Superior temporal gyrus (tissue), 1 donor: ENCODE measurements around the gene ZNF280D.

ENCODE experiments used
- DNase-seq: peaks from one replicate; pipeline ENCODE4 v3.0.0-alpha.2; 2016; ENCODE audit errors: extremely low spot score

ZNF280D gene

GRCh38 chr15:56752986-56753385 lies 19.7 kb upstream of the ZNF280D start:
- no peak for DNase-seq

DNA sequence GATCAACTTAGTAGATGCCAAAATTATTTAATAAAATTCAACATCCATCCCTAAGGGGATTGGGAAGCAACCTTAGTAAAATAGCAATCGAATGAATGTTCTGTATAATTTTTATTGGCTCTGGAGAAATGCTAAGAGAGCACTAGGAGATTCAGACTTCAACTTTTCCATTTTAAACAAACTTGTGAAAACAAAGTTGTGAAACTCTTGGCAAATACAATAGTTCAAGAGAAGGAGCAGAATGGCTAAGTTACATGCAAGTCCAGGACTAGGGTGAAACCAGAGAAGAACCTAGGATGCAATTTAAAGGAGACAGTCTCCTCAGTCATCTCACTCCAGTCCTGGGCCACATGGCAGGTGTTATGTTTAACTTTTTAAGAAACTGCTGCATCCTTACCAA lies 16.7 kb upstream of the ZNF280D start:
- DNase-seq, result no peak

DNA sequence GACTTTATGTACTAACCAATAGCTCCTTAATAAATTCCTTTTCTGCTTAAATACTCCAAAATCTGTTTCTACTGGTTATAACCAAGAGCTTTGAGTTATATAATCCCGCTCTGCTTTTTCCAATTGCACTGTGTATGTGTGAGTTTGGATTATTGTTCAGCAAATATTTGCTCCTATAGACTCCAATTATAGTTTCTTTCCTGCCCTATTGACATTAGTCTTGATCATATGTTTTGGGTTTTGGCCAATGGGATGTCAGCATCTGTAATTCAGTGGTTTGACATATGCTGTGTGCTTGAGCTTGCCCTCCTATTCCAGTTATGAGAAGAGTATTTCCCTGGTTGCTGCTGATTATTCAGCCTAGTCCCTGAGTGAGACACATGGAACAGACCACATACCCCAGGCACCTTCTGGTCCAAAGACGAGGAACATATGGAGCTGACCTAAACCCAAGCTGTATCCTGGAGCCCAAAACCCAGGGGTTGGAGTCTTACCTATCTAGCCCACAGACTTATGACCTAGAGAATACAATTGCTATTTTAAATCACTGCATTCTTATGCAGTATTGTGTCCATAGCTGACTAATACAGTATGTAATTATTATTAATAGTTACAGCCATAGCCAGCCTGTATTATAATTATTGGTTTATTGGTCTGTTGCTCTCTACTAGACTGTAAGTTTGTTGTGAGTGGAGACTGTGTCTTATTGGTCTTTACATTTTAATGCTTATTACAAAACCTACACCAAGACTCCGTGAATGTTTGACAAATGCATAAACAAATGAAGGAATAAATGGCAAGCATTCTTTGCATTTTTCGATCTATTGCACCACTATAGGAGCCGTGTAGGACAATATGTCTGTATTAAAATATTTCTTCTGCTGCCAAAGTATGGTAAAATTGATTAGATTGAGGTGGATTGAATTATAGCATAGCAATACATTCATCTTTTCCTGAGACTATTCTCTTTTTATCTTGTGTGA lies 11.7 kb upstream of the ZNF280D start:
- DNase-seq, result no peak

DNA sequence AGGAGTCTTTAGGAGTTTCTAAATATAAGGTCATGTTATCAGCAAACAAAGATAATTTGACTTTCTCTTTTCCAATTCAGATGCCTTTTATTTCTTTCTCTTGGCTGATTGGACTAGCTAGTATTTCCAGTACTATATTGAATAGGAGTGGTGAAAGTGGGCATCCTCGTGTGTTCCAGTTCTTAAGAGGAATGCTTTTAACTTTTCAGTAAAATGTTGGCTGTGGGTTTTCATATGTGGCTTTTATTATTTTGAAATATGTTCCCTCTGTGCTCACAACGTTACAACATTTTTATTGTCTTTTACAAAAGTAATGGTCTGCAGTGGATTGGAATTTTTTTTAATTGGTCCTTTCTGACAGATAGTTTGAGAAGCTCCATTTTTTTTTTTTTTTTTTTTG lies 8.2 kb upstream of the ZNF280D start:
- DNase-seq, result no peak

DNA sequence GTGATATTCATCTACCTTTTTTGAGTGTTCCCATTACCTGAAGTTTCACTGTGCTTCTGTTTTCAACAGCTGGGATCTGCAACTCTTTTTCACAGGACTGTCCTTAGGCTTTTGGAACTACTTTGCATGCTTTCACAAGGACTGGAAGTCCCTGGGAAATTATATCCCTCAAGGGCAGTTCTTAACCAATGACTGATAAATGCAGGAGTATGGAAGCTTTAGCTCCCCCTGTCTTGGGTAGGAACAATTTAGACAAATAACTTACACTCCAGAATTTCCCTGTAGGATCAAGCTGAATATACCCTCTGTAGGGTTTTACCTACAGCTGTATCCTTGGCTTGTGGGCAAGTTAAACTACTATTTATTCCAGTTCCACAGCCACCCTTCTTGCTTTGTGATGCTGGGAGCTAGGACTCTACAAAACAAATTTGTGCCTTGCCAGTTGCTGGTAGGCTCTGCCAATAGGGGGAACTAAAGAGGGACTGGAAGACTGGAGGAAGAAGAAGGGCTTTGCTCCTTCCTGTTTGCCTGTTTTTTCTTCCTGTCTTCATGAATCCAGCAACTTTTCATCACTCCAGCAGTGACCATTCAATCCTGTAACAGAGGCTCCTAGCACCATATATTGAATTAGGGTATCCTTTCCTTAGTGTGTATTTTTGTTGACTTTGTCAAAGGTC lies 6.8 kb upstream of the ZNF280D start:
- DNase-seq, result no peak

GRCh38 chr15:56739474-56739873 lies 6.2 kb upstream of the ZNF280D start:
- no peak for DNase-seq

DNA sequence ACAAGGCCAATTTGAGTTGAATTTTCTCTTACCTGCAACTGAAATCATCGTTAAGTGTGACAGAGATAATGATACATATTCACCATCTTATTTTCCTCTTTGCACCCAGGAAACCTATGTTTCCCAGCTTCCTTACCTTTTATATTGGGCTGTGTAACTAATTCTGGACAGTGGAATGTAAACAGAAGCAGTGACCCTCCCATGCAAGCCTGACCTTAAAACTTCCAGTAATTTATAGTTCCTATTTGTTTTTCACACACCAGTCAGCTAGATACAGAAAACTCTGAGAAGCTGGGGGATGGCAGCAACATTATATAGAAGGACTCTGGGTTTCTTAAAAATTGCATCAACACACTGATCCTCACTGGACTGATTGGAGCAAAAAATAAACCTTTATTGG lies 4.5 kb upstream of the ZNF280D start:
- DNase-seq, result no peak

DNA sequence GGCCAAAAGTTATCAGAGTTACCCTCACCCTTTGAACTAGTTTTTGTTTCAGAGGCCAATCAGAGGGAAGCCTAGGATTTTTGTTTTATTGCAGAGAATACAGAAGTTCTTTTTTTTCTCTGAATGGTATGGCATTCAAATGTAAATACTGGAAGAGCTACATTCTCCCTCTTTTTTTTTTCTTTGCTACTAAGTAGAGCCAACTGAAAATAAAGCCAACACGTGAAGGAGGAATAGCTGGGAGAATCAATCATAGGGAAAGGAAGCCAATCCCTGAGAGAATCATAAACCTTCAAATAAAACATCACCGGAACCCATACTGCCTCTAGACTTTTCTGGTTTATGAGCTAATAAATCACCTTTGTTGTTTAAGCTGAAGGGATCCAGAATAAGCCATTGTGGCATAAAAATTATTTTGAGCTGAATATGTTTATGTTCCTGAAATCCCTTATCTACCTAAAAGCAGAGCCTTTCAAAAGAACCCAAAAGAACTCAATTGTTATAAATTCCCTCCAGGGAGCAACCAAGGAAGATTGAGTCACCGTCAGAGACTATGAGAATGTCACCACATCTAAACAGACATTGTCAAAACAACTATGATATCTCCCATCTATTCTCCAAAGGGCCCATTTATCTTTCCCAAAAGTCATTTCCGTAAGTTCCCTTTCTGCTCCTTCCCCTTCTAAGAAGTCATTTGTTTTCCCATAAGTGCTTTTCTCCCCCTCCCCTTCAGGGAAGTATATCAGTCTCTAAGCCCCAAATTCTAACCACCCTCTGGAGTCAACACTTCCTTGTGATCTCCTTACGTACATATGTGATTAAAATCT lies 3.8 kb upstream of the ZNF280D start:
- no peak for DNase-seq

GRCh38 chr15:56736308-56736707 lies 3.0 kb upstream of the ZNF280D start:
- DNase-seq, result no peak

DNA sequence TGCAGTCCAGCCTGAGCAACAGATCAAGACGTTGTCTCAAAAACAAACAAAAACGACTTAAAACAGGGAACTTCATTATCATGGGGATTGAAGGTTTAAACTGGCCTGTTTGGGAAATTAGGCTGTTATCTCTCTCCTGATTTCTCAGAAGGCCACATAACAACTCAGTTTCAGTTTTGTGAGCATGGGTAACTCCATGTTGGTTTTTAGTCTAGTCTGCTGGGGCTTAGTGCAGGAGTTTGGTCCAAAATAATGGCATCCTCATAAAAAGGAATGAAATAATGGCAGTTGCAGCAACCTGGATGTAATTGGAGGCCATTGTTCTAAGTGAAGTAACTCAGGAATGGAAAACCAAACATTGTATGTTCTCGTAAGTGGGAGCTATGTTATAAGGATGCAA lies 2.3 kb upstream of the ZNF280D start:
- no peak for DNase-seq

- no peak for DNase-seq
Measured at GRCh38 chr15:56734013-56734635, 815 bp upstream of the ZNF280D start.

- no peak for DNase-seq
Measured at GRCh38 chr15:56732886-56733135, 498 bp downstream of the ZNF280D start.

- DNase-seq, result peak; percentile 61
Measured at GRCh38 chr15:56732135-56732885, 999 bp downstream of the ZNF280D start.

DNA sequence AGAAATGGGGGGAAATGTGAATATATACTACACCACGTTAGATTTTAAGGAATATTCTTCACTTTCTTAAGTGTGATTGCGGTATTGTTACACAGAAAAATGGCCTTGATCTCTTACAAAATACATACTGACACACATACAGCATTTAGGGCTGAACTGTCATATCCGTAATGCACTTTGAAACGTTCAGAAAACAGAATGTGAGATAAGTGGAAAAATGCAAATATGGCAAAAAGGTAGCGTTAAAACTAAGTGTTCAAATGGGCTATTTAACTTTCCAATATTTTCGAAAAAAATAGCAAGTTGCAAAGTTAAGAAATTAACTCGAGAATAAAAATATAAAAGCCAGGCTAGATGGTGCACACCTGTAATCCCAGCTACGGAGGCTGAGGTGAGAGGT lies 1.8 kb downstream of the ZNF280D start:
- DNase-seq, result no peak

DNA sequence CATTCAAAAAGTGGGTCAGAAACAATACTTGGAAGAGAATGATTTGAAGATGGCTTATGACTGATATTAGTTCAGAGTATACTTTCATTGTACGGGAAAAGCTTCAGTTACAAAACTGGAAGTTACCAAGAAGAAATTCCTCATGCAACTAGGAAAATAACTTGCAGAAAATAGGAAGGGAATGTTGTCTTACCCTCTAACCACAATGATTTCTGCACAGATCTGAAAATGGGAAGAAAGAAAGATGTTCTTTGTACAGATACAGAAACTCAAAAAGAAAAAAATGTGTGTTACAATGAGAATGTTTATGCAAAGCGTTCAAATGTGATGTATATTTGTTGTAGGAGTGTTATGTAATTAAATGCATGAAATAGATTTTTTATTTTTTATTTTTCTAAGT lies 3.7 kb downstream of the ZNF280D start:
- no peak for DNase-seq

- no peak for DNase-seq
Measured at GRCh38 chr15:56725386-56725785, 7.9 kb downstream of the ZNF280D start.

DNA sequence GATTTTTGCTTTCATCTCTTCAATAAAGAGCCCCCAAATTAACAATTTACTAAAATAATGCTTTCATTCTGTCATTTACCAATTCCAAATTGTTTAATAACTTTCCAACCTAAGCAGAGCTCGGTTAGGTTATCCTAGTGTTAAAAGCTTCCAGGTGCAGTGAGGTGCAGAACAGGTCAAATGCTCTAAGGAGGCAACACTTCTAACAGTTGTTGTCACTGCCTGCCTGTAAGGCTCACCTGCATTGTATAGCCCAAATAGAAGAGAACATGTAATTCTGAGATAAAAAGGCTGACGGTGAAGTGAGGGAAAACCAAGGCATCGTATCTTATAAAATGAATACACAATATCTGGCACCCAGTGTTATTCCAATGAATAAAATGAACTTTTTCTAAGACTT lies 9.1 kb downstream of the ZNF280D start:
- no peak for DNase-seq

- no peak for DNase-seq
Measured at GRCh38 chr15:56723787-56724186, 9.5 kb downstream of the ZNF280D start.

- DNase-seq, result no peak
Measured at GRCh38 chr15:56719774-56720555, 13.3 kb downstream of the ZNF280D start.

DNA sequence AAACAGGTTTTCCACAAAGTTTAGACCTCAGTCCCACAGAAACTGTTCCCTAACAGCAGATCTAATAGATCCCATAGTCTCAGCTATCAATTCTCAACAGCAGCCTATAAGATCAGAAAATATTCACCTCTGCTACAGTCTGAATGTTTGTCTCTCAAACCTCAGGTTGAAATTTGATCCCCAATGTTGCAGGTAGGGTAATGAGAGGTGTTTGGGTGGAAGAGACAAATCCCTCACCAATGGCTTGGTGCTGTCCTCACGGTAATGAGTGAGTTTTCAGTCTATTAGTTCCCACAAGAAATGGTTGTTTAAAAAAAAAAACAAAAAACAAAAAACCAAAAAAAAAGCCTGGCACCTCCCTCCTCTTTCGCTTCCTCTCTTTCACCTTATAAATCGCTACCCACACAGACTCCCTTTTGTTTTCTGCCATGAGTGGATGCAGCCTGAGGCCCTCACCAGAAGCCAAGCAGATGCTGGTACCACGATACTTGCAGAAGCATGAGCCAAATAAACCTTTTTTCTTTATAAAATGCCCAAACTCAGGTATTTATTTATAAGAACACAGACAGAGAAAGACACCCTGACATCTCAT lies 14.2 kb downstream of the ZNF280D start:
- no peak for DNase-seq
